Fibroblast of skin of right biceps (primary cell): Measurements from ENCODE around the gene RMDN2.
"Not testable (repeated sequence)": the region's sequence is repeated elsewhere in the genome, so short reads cannot be mapped to it uniquely, and the experiment has no call there.

ENCODE experiments used
- DNase-seq: peaks from one replicate; pipeline ENCODE4 v3.0.0-alpha.2; 2013

RMDN2 gene

DNA sequence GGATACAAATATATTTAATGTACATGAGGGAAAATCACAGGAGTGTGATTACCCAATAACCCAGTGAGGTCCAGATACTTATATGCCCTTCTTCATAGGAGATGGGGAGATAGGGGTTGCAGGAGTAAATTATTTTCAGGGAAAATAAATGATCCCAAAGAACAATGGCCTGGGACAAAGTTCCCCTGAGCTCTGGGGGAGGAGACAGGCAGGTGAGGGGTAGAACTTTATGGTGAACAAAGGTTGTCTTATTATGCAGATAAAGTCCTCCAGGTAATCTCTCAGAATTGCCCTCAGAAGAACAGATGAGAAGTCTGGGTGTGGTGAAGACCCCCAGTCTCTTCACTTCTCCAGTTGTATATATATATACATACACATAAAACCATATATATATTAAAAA lies 22.1 kb upstream of the RMDN2 start:
- DNase-seq: no peak

GRCh38 chr2:37904425-37904824 lies 20.7 kb upstream of the RMDN2 start:
- no peak for DNase-seq

GRCh38 chr2:37904993-37905392 lies 20.1 kb upstream of the RMDN2 start:
- no peak for DNase-seq

DNA sequence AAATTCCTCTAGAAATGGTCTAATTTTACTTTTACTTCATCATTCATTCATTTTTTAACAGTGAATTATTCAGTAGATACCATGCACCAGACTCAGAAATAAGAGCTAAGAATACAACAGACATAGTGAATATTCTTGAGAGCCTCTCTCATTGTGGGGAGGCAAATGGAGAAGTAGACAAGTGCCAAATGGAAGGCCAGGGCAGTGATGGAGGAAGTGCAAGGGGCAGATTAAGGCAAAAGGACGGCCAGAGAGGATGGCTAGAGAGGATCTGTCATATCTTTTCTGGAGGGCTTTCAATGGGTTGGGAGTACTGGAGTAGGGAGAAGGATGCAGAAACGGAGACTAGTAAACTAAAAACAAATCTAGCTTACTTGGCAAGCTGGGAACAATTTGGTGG lies 19.0 kb upstream of the RMDN2 start:
- no peak for DNase-seq

- DNase-seq: peak; percentile 47
Measured at GRCh38 chr2:37907501-37908225, 17.4 kb upstream of the RMDN2 start.

DNA sequence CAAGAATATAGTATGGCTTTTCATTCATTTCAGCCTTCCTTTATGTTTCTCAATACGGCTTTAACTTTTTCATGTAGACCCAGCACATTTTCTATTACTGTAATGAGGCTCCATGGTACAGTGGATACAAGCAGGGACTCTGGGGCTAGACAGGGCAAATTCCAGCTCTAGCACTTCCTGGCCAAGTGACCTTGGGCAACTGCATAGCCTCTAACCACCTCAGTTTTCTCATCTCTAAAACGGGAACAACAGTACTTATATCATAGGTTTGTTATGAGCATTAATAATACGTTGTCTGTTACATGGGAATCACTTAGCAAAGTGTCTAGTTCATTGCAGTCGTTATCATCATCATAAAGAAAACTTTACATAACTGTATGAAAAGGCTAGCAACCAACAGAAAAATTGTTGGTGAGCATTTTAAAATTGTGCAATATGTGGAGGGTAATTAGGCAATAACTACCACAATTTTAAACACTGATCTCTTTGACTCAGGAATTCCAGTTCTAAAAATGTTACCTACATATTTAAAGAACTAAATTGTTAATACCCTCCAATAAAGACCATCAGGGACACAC lies 13.7 kb upstream of the RMDN2 start:
- no peak for DNase-seq

GRCh38 chr2:37912056-37912455 lies 13.0 kb upstream of the RMDN2 start:
- DNase-seq: peak; percentile 48

DNA sequence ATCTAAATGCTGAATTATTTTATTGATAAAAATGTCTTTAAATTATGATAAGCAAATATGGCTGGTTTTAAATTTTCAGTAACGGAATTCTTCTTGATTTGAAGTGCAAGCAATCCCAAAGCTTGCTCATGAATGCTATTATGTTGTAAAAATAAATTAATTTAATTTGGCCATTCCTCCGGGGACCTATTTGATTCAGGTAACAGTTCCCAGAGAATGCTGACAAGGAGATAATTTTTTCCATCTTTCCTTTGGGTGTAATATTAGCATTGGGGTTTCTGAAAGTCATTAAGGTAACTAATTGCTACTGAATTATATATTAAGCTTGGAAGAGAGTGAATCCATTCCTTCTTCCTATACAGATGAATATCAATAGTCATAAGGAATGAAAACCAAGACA lies 12.5 kb upstream of the RMDN2 start:
- DNase-seq: no peak

GRCh38 chr2:37914340-37914739 lies 10.7 kb upstream of the RMDN2 start:
- no peak for DNase-seq

DNA sequence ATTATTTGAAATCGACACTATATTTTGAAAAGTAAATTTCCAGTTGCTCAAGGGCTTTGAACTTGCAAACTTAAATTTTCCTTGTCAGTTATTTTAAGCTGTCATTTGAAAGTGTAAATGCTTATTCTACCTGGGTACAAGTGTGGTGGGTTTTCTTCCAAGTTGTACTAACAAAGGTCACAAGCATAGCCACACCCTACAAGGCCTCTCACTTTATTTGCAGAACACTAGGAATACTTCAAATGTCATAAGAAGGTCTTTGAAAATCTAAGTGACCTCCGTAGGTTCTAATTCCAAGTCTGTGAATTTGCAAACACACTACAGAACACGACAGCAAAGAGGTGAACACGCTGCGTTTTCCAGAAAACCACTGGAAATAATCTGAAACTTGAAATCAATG lies 9.3 kb upstream of the RMDN2 start:
- no peak for DNase-seq

DNA sequence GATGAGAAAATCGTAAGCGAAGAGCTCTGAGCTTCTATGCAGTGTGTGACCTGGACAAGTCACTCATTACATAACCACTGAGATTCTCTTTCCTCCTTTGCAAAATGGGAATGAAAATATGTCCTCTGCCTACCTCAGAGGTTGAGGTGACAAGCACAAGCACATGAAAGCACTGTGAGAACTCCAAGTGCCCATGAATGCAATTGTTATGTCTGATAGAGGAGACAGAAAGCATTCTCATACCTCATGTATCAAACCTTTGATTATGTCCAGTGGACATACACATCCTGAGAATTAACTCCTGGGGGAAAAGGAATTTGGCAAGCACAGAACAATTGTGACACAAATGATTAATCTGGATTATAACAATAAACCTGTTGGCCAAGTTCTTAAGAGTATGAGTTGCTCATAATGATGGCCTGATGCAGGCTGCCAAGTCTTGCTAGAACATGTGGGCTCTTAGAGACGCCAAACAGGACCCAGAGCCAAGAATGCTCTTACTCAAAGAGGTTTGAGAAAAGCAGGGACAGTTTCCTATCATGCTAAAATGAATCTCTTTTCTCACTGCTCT lies 8.5 kb upstream of the RMDN2 start:
- peak; percentile 96 for DNase-seq

DNA sequence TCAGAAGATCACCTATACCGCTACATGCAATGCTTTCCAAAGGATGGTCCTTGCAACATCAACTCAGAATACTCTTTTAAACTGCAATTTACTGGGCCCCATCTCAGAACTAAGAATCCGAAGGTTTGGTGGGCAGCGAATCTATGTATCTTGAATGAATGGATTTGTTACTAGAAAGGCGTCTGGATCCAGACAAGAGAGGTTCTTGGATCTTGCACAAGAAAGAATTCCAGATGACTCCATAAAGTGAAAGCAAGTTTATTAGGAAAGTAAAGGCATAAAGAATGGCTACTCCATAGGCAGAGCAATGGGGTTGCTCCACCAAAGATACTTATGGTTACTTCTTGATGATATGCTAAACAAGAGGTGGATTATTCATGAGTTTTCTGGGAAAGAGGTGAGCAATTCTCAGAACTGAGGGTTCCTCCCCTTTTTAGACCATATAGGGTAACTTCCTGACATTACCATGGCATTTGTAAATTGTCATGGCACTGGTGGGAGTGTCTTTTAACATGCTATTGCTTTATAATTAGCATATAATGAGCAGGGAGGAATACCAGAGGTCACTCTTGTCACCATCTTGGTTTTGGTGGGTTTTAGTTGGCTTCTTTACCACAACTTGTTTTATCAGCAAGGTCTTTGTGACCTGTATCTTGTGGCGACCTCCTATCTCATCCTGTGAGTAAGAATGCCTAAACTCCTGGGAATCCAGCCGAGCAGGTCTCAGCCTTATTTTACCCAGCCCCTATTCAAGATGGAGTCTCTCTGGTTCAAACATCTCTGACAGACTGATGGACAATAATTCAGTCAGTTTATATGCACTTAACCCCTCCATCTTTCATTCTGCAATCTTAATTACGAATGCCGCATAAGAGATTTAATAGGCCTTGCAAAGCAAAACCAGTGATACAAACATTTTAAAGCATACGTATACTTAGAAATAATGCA lies 7.5 kb upstream of the RMDN2 start:
- no peak for DNase-seq

GRCh38 chr2:37918742-37919186 lies 6.3 kb upstream of the RMDN2 start:
- DNase-seq: no peak

DNA sequence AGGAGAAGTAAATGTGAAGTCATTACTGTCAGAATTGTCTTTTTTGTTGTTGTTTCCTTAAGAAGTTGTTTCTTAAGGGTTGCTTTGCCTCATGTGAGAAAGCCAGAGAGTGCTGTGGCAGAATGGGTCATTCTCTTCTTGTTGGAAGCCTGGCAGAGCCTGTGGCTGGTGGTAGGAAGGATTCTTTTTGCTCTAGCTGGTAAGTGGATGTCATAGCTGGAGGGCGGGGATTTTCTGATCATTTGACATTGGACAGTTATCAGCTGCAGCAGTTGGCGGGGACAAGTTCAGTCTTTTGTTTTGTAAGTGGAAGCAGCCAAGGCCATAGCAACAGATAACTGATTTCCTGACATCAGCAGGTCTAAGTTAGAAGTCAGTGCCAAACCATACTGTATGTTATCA lies 5.5 kb upstream of the RMDN2 start:
- peak; percentile 3 for DNase-seq

- DNase-seq: peak; percentile 88
Measured at GRCh38 chr2:37920570-37920969, 4.5 kb upstream of the RMDN2 start.

DNA sequence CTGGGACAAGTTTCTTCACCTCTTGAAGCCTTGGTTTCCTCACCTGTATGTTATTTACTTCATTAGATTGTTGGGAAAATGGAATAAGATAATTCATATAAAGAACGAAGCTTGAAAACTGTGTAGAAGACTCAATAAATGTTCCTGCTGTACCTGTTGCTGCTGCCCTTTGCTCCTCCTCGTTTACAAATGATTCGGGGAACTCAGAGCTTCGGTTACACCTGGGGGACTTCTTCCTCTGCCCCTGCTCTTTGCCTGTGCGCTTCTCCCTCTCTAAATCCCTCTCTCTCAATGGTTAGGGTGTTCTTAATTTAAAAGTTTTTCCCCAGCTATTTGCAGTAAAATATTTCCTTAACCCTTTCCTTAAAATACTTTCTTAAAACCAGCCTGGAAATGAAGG lies 3.3 kb upstream of the RMDN2 start:
- no peak for DNase-seq

DNA sequence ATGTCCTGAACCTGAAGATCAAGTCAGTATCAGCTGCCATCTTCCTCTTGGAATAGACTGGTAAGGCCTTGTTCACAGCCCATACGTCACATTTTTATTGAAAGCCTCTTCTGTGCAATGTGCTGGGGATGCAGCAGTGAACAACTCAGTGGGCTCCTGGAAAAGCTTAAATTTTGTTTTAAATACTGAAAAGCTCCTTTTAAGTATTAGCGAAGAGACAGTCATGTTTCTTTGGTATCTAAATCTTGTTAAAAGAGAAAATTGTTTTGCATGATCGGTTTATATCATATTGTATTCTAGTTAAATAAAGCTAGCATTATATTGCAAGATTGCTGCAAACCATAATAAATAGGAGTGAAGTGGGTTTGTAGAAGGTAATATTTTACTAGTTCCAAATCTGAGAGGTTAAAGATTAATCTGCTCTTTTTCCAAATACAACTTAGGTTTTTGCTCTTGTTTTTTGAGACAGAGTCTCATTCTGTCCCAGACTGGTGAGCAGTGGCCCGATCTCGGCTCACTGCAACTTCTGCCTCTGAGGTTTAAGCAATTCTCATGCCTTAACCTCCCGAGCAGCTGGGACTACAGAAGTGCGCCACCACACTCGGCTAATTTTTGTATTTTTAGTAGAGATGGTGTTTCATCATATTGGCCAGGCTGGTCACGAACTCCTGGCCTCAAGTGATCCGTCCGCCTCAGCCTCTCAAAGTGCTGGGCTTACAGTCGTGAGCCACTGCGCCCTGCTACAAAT lies 1.6 kb upstream of the RMDN2 start:
- DNase-seq: no peak

DNA sequence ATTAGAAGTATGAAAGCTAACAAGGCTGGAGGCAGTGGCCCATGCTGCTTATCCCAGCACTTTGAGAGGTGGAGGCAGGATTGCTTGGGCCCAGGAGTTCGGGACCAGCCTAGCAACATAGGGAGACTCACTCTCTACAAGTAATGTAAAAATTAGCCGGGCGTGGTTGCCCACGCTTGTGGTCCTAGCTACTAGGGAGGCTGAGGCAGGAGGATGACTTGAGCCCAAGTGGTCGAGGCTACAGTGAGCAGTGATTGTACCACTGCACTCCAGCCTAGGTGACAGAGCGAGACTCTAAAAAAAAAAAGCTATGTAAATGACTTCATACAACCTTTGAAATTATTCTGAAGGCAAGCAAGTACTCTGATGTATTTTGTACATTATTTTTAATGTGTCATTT lies 1.5 kb downstream of the RMDN2 start:
- DNase-seq: no peak

DNA sequence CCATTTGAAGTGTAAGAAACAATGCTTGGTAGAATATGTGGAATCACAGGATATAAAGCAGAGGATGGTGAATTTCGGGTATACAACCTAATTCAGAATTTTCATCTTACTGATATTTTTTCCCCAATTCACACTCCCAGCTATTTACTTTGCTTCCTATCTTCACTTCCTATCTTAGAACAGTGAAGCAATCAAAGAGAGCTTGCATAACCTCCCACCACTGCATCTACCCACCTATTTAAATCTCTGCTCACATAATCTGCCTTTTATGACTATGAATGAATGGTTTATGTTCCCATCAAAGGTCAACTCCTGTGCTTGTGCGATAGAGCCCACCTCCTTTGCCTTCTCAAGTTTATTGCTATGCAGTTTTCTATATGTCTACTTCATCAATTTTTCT lies 3.3 kb downstream of the RMDN2 start:
- DNase-seq: no peak

- DNase-seq: not testable (repeated sequence)
Measured at GRCh38 chr2:37930392-37930791, 5.3 kb downstream of the RMDN2 start.

DNA sequence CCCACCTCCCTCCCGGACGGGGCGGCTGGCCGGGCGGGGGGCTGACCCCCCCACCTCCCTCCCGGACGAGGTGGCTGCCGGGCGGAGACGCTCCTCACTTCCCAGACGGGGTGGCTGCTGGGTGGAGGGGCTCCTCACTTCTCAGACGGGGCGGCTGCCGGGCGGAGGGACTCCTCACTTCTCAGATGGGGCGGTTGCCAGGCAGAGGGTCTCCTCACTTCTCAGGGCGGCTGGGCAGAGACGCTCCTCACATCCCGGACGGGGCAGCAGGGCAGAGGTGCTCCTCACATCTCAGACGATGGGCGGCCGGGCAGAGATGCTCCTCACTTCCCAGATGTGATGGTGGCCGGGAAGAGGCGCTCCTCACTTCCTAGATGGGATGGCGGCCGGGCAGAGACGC lies 7.8 kb downstream of the RMDN2 start:
- DNase-seq: not testable (repeated sequence)
